NCI-H526 treated with DMSO at 0.1 percent for 48 hours (cell line): Measurements from ENCODE around the gene HMGB3.
"Not testable (repeated sequence)": the region's sequence is repeated elsewhere in the genome, so short reads cannot be mapped to it uniquely, and the experiment has no call there.

Experiments used
- DNase-seq: peaks from one replicate; lab custom pipeline; 2025; lab: John Stamatoyannopoulos, UW

HMGB3 gene

GRCh38 chrX:150977411-150978162 lies 5.5 kb upstream of the HMGB3 start:
- DNase-seq, result no peak

- no peak for DNase-seq
These were observed 2.9 kb upstream of the HMGB3 start for GRCh38 chrX:150980186-150980585.

- no peak for DNase-seq
These were observed 2.4 kb upstream of the HMGB3 start for GRCh38 chrX:150980711-150981110.

- no peak for DNase-seq
These were observed 824 bp upstream of the HMGB3 start for GRCh38 chrX:150982235-150982787.

GRCh38 chrX:150983521-150984168 lies 510 bp downstream of the HMGB3 start:
- DNase-seq, result no peak

GRCh38 chrX:150984169-150984824 lies 1.2 kb downstream of the HMGB3 start:
- DNase-seq, result no peak

GRCh38 chrX:150987687-150988086 lies 4.6 kb downstream of the HMGB3 start:
- not testable (repeated sequence) for DNase-seq

GRCh38 chrX:150989420-150989819 lies 6.3 kb downstream of the HMGB3 start:
- DNase-seq, result no peak

- DNase-seq, result no peak
These were observed 7.8 kb downstream of the HMGB3 start for GRCh38 chrX:150990910-150991309.

- DNase-seq, result no peak
These were observed 17.8 kb downstream of the HMGB3 start for GRCh38 chrX:151000861-151001331.

- no peak for DNase-seq
These were observed 20.9 kb downstream of the HMGB3 start for GRCh38 chrX:151004085-151004484.

- DNase-seq, result no peak
These were observed 23.4 kb downstream of the HMGB3 start for GRCh38 chrX:151006410-151007109.

- DNase-seq, result no peak
These were observed 26.4 kb downstream of the HMGB3 start for GRCh38 chrX:151009582-151009981.

- DNase-seq, result no peak
These were observed 30.1 kb downstream of the HMGB3 start for GRCh38 chrX:151013164-151013743.

GRCh38 chrX:151015684-151016083 lies 32.5 kb downstream of the HMGB3 start:
- no peak for DNase-seq

- DNase-seq, result no peak
These were observed 36.7 kb downstream of the HMGB3 start for GRCh38 chrX:151019856-151020255.

- DNase-seq, result no peak
These were observed 47.7 kb downstream of the HMGB3 start for GRCh38 chrX:151030845-151031244.

GRCh38 chrX:151031391-151031975 lies 48.3 kb downstream of the HMGB3 start:
- DNase-seq, result no peak

- DNase-seq, result no peak
These were observed 56.2 kb downstream of the HMGB3 start for GRCh38 chrX:151039351-151039750.
